ENCODE measurements around the gene TCAP. TPM values are rescaled to one million over a fixed set of nuclear protein-coding genes. Genes with fewer than 3 reads are reported as not detected.

TCAP gene
- polyA plus RNA-seq, 1 of the 3 experiments (the other 2 are of a cell fraction): 0.43 TPM

DNA sequence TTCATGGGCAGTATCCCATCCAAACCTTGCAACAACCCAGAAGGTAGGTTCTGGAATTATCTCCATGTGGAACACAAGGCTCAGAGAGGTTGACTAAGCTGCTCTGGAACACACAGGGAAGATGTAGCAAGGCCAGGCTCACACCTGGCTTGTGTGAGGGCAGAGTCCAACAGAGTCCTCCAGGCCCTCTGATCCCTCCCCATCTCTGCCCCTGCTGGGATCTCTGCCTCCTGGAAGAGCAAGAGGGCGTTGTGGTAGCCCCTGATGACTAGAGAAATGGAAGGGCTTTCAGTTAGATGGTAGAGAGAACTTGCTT, 45.4 kb upstream of the TCAP start:
- H3K9me3 ChIP-seq: no peaks in the 10 kb centered on the region
- H3K9ac ChIP-seq: no peak overlapping the region
- DNase-seq: no peak
- no peak overlapping the region for H3K4me3 ChIP-seq (ENCODE audit: low read depth in 2 of 2, low read length in 1 of 2)
- no peaks in the 10 kb centered on the region; the same call in 1 of the 2 replicates for H3K27me3 ChIP-seq (ENCODE audit: insufficient read depth)
- TF ChIP-seq, protein P1, sequence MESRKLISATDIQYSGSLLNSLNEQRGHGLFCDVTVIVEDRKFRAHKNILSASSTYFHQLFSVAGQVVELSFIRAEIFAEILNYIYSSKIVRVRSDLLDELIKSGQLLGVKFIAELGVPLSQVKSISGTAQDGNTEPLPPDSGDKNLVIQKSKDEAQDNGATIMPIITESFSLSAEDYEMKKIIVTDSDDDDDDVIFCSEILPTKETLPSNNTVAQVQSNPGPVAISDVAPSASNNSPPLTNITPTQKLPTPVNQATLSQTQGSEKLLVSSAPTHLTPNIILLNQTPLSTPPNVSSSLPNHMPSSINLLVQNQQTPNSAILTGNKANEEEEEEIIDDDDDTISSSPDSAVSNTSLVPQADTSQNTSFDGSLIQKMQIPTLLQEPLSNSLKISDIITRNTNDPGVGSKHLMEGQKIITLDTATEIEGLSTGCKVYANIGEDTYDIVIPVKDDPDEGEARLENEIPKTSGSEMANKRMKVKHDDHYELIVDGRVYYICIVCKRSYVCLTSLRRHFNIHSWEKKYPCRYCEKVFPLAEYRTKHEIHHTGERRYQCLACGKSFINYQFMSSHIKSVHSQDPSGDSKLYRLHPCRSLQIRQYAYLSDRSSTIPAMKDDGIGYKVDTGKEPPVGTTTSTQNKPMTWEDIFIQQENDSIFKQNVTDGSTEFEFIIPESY (IDR thresholded peaks at IDR 0.05; ENCODE audit: borderline replicate concordance, low read depth): no peak
- no peak for TF ChIP-seq USF2 (IDR thresholded peaks at IDR 0.05; ENCODE audit: borderline replicate concordance, low read depth, low read length)
- TF ChIP-seq IRF3 (IDR thresholded peaks at IDR 0.05; ENCODE audit: low read depth, low read length): no peak
- no peak for TF ChIP-seq ELF1 (IDR thresholded peaks at IDR 0.05)
- no peak for TF ChIP-seq NRF1 (IDR thresholded peaks at IDR 0.05; ENCODE audit: low read depth, low read length)
- TF ChIP-seq, protein P2, sequence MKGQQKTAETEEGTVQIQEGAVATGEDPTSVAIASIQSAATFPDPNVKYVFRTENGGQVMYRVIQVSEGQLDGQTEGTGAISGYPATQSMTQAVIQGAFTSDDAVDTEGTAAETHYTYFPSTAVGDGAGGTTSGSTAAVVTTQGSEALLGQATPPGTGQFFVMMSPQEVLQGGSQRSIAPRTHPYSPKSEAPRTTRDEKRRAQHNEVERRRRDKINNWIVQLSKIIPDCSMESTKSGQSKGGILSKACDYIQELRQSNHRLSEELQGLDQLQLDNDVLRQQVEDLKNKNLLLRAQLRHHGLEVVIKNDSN (IDR thresholded peaks at IDR 0.05; ENCODE audit: borderline replicate concordance, low read depth): no peak
- TF ChIP-seq GATA2 (CRISPR knock-in tag; IDR thresholded peaks at IDR 0.05): no peak
- TF ChIP-seq SMC3 (IDR thresholded peaks at IDR 0.05; ENCODE audit: low read depth, low read length): no peak
- TF ChIP-seq, protein P3, sequence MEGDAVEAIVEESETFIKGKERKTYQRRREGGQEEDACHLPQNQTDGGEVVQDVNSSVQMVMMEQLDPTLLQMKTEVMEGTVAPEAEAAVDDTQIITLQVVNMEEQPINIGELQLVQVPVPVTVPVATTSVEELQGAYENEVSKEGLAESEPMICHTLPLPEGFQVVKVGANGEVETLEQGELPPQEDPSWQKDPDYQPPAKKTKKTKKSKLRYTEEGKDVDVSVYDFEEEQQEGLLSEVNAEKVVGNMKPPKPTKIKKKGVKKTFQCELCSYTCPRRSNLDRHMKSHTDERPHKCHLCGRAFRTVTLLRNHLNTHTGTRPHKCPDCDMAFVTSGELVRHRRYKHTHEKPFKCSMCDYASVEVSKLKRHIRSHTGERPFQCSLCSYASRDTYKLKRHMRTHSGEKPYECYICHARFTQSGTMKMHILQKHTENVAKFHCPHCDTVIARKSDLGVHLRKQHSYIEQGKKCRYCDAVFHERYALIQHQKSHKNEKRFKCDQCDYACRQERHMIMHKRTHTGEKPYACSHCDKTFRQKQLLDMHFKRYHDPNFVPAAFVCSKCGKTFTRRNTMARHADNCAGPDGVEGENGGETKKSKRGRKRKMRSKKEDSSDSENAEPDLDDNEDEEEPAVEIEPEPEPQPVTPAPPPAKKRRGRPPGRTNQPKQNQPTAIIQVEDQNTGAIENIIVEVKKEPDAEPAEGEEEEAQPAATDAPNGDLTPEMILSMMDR (IDR thresholded peaks at IDR 0.05): no peak
- no peak for TF ChIP-seq RXRA (IDR thresholded peaks at IDR 0.05; ENCODE audit: borderline replicate concordance, low read depth)
- TF ChIP-seq MEF2A (IDR thresholded peaks at IDR 0.05; ENCODE audit: borderline replicate concordance, low read depth): no peak
- TF ChIP-seq EP300 (IDR thresholded peaks at IDR 0.05; ENCODE audit: borderline replicate concordance in 1 of 2, low read depth in 1 of 2, low read length in 1 of 2): no peak
- no peak for TF ChIP-seq TAF1 (IDR thresholded peaks at IDR 0.05; ENCODE audit: borderline replicate concordance, low read depth, low read length)
- no peak for TF ChIP-seq RFX5 (IDR thresholded peaks at IDR 0.05; ENCODE audit: low read length)
- TF ChIP-seq GABPA (IDR thresholded peaks at IDR 0.05; ENCODE audit: low read depth): no peak
- TF ChIP-seq EZH2phosphoT487 (IDR thresholded peaks at IDR 0.05; ENCODE audit: borderline replicate concordance, low read depth): no peak
- TF ChIP-seq MXI1 (IDR thresholded peaks at IDR 0.05; ENCODE audit: low read depth, low read length): no peak
- TF ChIP-seq SIN3A (IDR thresholded peaks at IDR 0.05; ENCODE audit: borderline replicate concordance, low read depth, low read length): no peak
- TF ChIP-seq, protein P4, sequence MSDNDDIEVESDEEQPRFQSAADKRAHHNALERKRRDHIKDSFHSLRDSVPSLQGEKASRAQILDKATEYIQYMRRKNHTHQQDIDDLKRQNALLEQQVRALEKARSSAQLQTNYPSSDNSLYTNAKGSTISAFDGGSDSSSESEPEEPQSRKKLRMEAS (IDR thresholded peaks at IDR 0.05; ENCODE audit: low read depth): no peak
- no peak for TF ChIP-seq FOXJ3 (CRISPR knock-in tag; IDR thresholded peaks at IDR 0.05)
- ChIA-PET CTCF (interaction anchor here (1.0 to 14.5 kb wide), 9 partner anchors 8 to 139 kb away, joined by 3 to 483 read pairs (median 83); partner anchors contain the start of genes NEUROD2, PNMT, STARD3 and TCAP), POLR2A (interaction anchor here (0.9 kb wide), 1 partner anchor 51 kb away, joined by 4 read pairs; no protein-coding TSS in a partner anchor)
- WGBS (ENCODE audit: low lambda C conversion rate): 64% methylated on average over 1 of the region's 1 CpG
- H2AFZ ChIP-seq (ENCODE audit: low read depth): no peak overlapping the region
- H3K79me2 ChIP-seq (ENCODE audit: insufficient read depth): no peaks in the 10 kb centered on the region
- no peak overlapping the region for H3K4me2 ChIP-seq
- no peaks in the 10 kb centered on the region for H3K36me3 ChIP-seq (replicated peaks in 1 of 2; ENCODE audit: control insufficient read depth in 1 of 2, insufficient read depth in 2 of 2, low read length in 1 of 2)
- H3K4me1 ChIP-seq (ENCODE audit: control insufficient read depth in 1 of 2, insufficient read depth in 2 of 2, low read depth in 1 of 2, low read length in 1 of 2): peaks cover 0 to 15% of the 10 kb centered on the region in 2 experiments; a peak in 1 of 4 replicates
- H3F3A ChIP-seq (replicated peaks; ENCODE audit: insufficient read depth): peaks cover 5% of the 10 kb centered on the region
- H3K9me2 ChIP-seq: no peaks in the 10 kb centered on the region
- 0 out of 2 replicates have a peak, but pooled peaks cover 4% of the 10 kb centered on the region for H4K20me1 ChIP-seq (ENCODE audit: insufficient read depth)
- H3K27ac ChIP-seq (ENCODE audit: low read depth in 2 of 2, low read length in 1 of 2): no peak overlapping the region

Data from SK-N-SH (cell line).